Measurements from ENCODE around the gene KRT34. TPM values are rescaled to one million over a fixed set of nuclear protein-coding genes. Genes with fewer than 3 reads are reported as not detected.
"Not testable (repeated sequence)": the region's sequence is repeated elsewhere in the genome, so short reads cannot be mapped to it uniquely, and the experiment has no call there.

KRT34 gene
- polyA plus RNA-seq (not detected in 2 replicates), polyA minus RNA-seq (not detected in 2 replicates)

DNA sequence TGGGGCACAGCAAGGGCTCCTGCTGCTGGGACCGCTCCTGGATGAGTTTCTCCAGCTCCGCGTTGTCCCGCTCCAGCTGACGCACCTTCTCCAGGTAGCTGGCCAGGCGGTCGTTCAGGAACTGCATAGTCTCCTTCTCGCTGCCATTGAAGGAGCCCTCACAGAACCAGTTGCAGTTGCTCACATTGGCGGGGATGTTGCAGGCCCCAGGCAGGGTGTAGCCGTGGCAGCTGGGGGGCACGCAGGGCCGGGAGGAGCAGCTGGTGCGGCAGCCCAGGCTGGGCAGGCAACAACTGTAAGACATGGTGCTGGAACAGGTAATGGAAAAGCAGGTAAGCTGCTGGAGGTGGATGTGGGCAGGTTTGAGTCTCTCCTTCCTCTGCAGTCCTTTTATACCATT, at the start of gene KRT34:
TSS of gene KRT34 (minus strand) at position 364 of the 400 bp plus-strand sequence. CDS start at position 304, 60 bp downstream.
- not testable (repeated sequence) for H3K27me3 ChIP-seq (ENCODE audit: insufficient read depth, low read depth, low read length); H3K9me2 ChIP-seq (ENCODE audit: insufficient read depth, low read length); H3K36me3 ChIP-seq (ENCODE audit: insufficient read depth, low read length)

DNA sequence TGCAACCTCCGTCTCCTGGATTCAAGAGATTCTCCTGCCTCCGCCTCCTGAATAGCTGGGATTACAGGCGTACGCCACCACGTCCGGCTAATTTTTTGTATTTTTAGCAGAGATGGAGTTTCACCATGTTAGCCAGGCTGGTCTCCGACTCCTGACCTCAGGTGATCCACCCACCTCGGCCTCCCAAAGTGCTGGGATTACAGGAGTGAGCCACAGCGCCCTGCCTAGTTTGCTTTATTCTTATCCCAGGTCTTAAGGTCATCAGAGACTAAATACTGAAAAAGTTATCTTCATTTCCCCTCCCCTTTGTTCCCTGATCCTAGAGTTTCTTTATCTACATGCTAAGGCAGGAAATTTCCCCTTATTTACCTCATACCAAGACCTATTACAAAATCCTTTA, 48.3 kb upstream of the KRT34 start:
- H2AFZ ChIP-seq (ENCODE audit: low read depth, low read length); H4K20me1 ChIP-seq (ENCODE audit: insufficient read depth); H3K27me3 ChIP-seq (ENCODE audit: insufficient read depth, low read depth, low read length); H3K4me3 ChIP-seq (ENCODE audit: low read length); H3K36me3 ChIP-seq (ENCODE audit: insufficient read depth, low read length); H3K79me2 ChIP-seq (replicated peaks; ENCODE audit: insufficient read depth, low read length); H3K9me2 ChIP-seq (ENCODE audit: insufficient read depth, low read length); H3K27ac ChIP-seq (ENCODE audit: low read length); H3K9me3 ChIP-seq (ENCODE audit: low read length); H3K4me2 ChIP-seq (ENCODE audit: low read length); H3K9ac ChIP-seq (ENCODE audit: low read length); H3F3A ChIP-seq (ENCODE audit: insufficient read depth, low read length, poor library complexity, severe bottlenecking): not testable (repeated sequence)

More for the DNA sequence above, at the start of gene KRT34:
- not testable (repeated sequence) for H3K79me2 ChIP-seq (replicated peaks; ENCODE audit: insufficient read depth, low read length); H3K9ac ChIP-seq (ENCODE audit: low read length); H3K4me2 ChIP-seq (ENCODE audit: low read length); H4K20me1 ChIP-seq (ENCODE audit: insufficient read depth); H3F3A ChIP-seq (ENCODE audit: insufficient read depth, low read length, poor library complexity, severe bottlenecking); H3K9me3 ChIP-seq (ENCODE audit: low read length); H3K27ac ChIP-seq (ENCODE audit: low read length); H2AFZ ChIP-seq (ENCODE audit: low read depth, low read length); H3K4me3 ChIP-seq (ENCODE audit: low read length)

DNA sequence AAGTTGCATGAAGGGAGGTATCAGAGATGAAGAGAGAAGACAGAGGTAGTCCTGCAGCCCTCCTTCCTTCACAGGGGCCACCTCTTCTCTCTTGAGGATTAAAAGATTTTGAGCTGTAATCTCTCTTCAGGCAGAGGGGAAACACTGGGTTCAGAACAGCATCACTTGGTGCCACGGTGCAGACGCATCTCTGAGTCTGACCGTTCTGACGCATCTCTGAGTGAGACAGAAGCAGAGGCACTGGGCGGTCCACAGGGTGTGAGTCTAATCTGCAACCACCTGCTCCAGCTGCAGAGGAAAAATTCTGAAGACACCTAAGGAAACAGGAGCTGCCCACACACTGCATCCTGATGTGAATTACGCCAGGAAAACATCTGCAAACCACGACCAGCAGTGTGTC, 47.6 kb upstream of the KRT34 start:
- Histone ChIP-seq H3K9ac (ENCODE audit: low read length) (no peak overlapping the region), H3K36me3 (ENCODE audit: insufficient read depth, low read length) (no peaks in the 10 kb centered on the region), H3K27ac (ENCODE audit: low read length) (no peak overlapping the region), H3K9me3 (ENCODE audit: low read length) (no peaks in the 10 kb centered on the region), H3K79me2 (replicated peaks; ENCODE audit: insufficient read depth, low read length) (no peaks in the 10 kb centered on the region), H3F3A (ENCODE audit: insufficient read depth, low read length, poor library complexity, severe bottlenecking) (no peaks in the 10 kb centered on the region), H3K4me2 (ENCODE audit: low read length) (no peak overlapping the region), H2AFZ (ENCODE audit: low read depth, low read length) (no peak overlapping the region), H3K9me2 (ENCODE audit: insufficient read depth, low read length) (no peaks in the 10 kb centered on the region), H3K4me3 (ENCODE audit: low read length) (no peak overlapping the region), H4K20me1 (ENCODE audit: insufficient read depth) (no peaks in the 10 kb centered on the region), H3K27me3 (ENCODE audit: insufficient read depth, low read depth, low read length) (no peaks in the 10 kb centered on the region)
- TF ChIP-seq EZH2 (IDR thresholded peaks at IDR 0.05; ENCODE audit: borderline replicate concordance, insufficient read depth, low read length, poor library complexity, severe bottlenecking) (no peak), MXI1 (conservative IDR thresholded peaks at IDR 0.05; ENCODE audit: poor library complexity, severe bottlenecking) (no peak), RAD21 (conservative IDR thresholded peaks at IDR 0.05) (no peak), SMC3 (conservative IDR thresholded peaks at IDR 0.05; ENCODE audit: poor library complexity) (no peak), EP300 (conservative IDR thresholded peaks at IDR 0.05; ENCODE audit: poor library complexity, severe bottlenecking) (no peak), TAF1 (IDR thresholded peaks at IDR 0.05; ENCODE audit: low read depth) (no peak), POLR2AphosphoS5 (IDR thresholded peaks at IDR 0.05) (no peak)
- TF ChIP-seq, protein P1, sequence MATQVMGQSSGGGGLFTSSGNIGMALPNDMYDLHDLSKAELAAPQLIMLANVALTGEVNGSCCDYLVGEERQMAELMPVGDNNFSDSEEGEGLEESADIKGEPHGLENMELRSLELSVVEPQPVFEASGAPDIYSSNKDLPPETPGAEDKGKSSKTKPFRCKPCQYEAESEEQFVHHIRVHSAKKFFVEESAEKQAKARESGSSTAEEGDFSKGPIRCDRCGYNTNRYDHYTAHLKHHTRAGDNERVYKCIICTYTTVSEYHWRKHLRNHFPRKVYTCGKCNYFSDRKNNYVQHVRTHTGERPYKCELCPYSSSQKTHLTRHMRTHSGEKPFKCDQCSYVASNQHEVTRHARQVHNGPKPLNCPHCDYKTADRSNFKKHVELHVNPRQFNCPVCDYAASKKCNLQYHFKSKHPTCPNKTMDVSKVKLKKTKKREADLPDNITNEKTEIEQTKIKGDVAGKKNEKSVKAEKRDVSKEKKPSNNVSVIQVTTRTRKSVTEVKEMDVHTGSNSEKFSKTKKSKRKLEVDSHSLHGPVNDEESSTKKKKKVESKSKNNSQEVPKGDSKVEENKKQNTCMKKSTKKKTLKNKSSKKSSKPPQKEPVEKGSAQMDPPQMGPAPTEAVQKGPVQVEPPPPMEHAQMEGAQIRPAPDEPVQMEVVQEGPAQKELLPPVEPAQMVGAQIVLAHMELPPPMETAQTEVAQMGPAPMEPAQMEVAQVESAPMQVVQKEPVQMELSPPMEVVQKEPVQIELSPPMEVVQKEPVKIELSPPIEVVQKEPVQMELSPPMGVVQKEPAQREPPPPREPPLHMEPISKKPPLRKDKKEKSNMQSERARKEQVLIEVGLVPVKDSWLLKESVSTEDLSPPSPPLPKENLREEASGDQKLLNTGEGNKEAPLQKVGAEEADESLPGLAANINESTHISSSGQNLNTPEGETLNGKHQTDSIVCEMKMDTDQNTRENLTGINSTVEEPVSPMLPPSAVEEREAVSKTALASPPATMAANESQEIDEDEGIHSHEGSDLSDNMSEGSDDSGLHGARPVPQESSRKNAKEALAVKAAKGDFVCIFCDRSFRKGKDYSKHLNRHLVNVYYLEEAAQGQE (IDR thresholded peaks at IDR 0.05; ENCODE audit: borderline replicate concordance): no peak
- TF ChIP-seq, protein P2, sequence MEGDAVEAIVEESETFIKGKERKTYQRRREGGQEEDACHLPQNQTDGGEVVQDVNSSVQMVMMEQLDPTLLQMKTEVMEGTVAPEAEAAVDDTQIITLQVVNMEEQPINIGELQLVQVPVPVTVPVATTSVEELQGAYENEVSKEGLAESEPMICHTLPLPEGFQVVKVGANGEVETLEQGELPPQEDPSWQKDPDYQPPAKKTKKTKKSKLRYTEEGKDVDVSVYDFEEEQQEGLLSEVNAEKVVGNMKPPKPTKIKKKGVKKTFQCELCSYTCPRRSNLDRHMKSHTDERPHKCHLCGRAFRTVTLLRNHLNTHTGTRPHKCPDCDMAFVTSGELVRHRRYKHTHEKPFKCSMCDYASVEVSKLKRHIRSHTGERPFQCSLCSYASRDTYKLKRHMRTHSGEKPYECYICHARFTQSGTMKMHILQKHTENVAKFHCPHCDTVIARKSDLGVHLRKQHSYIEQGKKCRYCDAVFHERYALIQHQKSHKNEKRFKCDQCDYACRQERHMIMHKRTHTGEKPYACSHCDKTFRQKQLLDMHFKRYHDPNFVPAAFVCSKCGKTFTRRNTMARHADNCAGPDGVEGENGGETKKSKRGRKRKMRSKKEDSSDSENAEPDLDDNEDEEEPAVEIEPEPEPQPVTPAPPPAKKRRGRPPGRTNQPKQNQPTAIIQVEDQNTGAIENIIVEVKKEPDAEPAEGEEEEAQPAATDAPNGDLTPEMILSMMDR (IDR thresholded peaks at IDR 0.05; ENCODE audit: poor library complexity, severe bottlenecking): no peak
